CD8-positive, alpha-beta memory T cell (primary cell): ENCODE data around the gene MBD3L4. TPM values are rescaled to one million over a fixed set of nuclear protein-coding genes. Genes with fewer than 3 reads are reported as not detected.
A peak's percentile ranks its signal among the peaks of the same experiment; 100 is the strongest.
"Not testable (repeated sequence)": the region's sequence is repeated elsewhere in the genome, so short reads cannot be mapped to it uniquely, and the experiment has no call there.

Source experiments
- CTCF ChIA-PET: fragments of 350-600 bp; sonication (Branson Sonifier 250); formaldehyde crosslinking; loops from one replicate; lab custom pipeline; 2021; ENCODE audit warnings: antibody characterized with exemption; lab: Charles Lee
- POLR2A ChIA-PET: fragments of 350-600 bp; sonication (Branson Sonifier 250); formaldehyde crosslinking; loops from one replicate; lab custom pipeline; 2021; ENCODE audit warnings: antibody characterized with exemption; lab: Charles Lee
- DNase-seq, 5 donors: peaks; one replicate each; pipeline versions ENCODE4 v3.0.0 to v3.0.0-alpha.2; 2020 to 2022; ENCODE audit warnings: mixed read lengths in 1 of 5
- H3K27ac ChIP-seq: one replicate; pipeline ENCODE4 v1.7.0; 2013; ENCODE audit warnings: low read depth, mild to moderate bottlenecking, low read length, moderate library complexity
- H3K27me3 ChIP-seq: 2 replicates; pipeline ENCODE4 v1.7.0; 2013; ENCODE audit warnings: low read length, mild to moderate bottlenecking; ENCODE audit not compliant: insufficient read depth, poor library complexity, severe bottlenecking
- H3K36me3 ChIP-seq: 2 replicates; pipeline ENCODE4 v1.7.0; 2013; ENCODE audit warnings: mild to moderate bottlenecking, low read length, moderate library complexity; ENCODE audit not compliant: insufficient read depth
- H3K4me1 ChIP-seq: 2 replicates; pipeline ENCODE4 v1.7.0; 2013; ENCODE audit warnings: mild to moderate bottlenecking, low read length, moderate library complexity; ENCODE audit not compliant: insufficient read depth
- H3K4me3 ChIP-seq: 2 replicates; pipeline ENCODE4 v1.7.0; 2013; ENCODE audit warnings: mild to moderate bottlenecking, low read length
- H3K9me3 ChIP-seq: 2 replicates; pipeline ENCODE4 v1.7.0; 2013; ENCODE audit warnings: mild to moderate bottlenecking, low read length
- H3K27ac Mint-ChIP-seq, 8 donors: one replicate each; pipeline ENCODE4 v1.8.0; 2020 to 2021; ENCODE audit warnings: mixed read lengths in 8 of 8, mild to moderate bottlenecking in 6 of 8, inconsistent platforms in 3 of 8, moderate library complexity in 3 of 8
- H3K27me3 Mint-ChIP-seq, 2 donors: one replicate each; pipeline ENCODE4 v1.8.0; 2020 to 2021; ENCODE audit warnings: mixed read lengths in 2 of 2, mild to moderate bottlenecking in 1 of 2, moderate library complexity in 1 of 2
- H3K36me3 Mint-ChIP-seq, 3 donors: one replicate each; pipeline ENCODE4 v1.8.0; 2020 to 2021; ENCODE audit warnings: mixed read lengths in 3 of 3, inconsistent platforms in 1 of 3, mild to moderate bottlenecking in 1 of 3
- H3K4me1 Mint-ChIP-seq, 3 donors: one replicate each; pipeline ENCODE4 v1.8.0; 2020 to 2021; ENCODE audit warnings: mixed read lengths in 3 of 3, inconsistent platforms in 1 of 3, mild to moderate bottlenecking in 1 of 3
- H3K4me3 Mint-ChIP-seq, 7 donors: one replicate each; pipeline ENCODE4 v1.8.0; 2020 to 2021; ENCODE audit warnings: mixed read lengths in 7 of 7, mild to moderate bottlenecking in 6 of 7, moderate library complexity in 4 of 7, inconsistent platforms in 2 of 7
- H3K9me3 Mint-ChIP-seq, 5 donors: one replicate each; pipeline ENCODE4 v1.8.0; 2020 to 2022; ENCODE audit warnings: mixed read lengths in 5 of 5, mild to moderate bottlenecking in 3 of 5, moderate library complexity in 2 of 5, inconsistent platforms in 1 of 5
- polyA plus RNA-seq: library from polyadenylated mRNA; unstranded; fragments of 300-500 nt; fragmentation: Illumina TruSeq; gene quantifications from one replicate; pipeline ENCODE4 v1.2.3, GENCODE V29; 2021
- total RNA-seq, 2 experiments: library from RNA; stranded (reverse); gene quantifications; one replicate each; pipeline ENCODE4 v1.2.3, GENCODE V29; 2021

Gene MBD3L4
- total and polyA plus RNA-seq, 3 experiments from 2014 or later, result not detected

DNA sequence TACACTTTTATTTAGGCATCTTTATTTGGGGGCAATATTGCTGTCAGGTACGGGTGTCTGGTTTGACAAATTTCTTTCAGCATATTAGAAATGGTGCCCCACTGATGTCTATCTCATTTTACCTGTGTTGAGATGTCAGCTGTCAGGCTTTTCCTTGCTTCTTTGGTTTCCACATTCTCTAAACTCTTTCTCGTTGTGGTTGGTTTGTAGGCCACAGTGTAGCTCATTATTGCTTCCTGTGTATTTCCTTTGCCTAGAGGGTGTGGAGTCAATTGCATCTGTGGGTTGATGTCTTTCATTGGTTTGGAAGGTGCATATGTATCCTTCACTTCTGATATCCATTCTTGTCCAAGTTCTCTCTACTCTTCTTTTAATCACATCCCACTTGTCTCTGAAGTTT, 20.0 kb upstream of the MBD3L4 start:
- DNase-seq, result peak in 1 of 5 donors; percentile 23
- H3K27me3 Mint-ChIP-seq, H3K9me3 Mint-ChIP-seq, H3K4me1 ChIP-seq, H3K36me3 Mint-ChIP-seq, H3K27ac Mint-ChIP-seq, H3K27me3 ChIP-seq, CTCF ChIA-PET, H3K27ac ChIP-seq, H3K4me3 Mint-ChIP-seq, H3K4me3 ChIP-seq, H3K9me3 ChIP-seq, H3K4me1 Mint-ChIP-seq, POLR2A ChIA-PET, H3K36me3 ChIP-seq: not testable (repeated sequence)

DNA sequence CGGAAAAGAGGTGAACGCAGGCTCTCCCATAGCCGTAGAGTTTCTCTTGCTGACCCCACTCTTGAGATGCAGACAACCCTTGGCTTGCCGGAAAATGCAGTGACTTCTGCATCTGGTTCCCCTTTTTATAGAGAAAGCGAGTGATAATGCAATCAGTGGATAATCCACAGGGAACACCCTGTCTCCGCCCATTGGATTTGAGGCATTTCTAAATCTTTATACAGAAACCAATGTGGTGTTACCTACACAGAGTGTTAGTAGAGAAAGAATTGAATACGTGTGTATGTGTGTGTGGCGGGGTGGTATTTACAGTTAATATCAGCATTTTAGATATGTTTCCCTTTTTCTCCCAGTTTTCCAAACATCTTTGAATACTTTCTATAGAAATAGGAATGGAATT, 18.6 kb upstream of the MBD3L4 start, which contains the start of gene MBD3L3:
TSS of gene MBD3L3 (minus strand) at position 101 of the 400 bp plus-strand sequence. CDS start at position 30, 71 bp downstream.
- H3K9me3 Mint-ChIP-seq, H3K36me3 Mint-ChIP-seq, H3K27ac Mint-ChIP-seq, H3K4me1 Mint-ChIP-seq, H3K4me3 Mint-ChIP-seq, H3K27ac ChIP-seq, H3K36me3 ChIP-seq, H3K27me3 Mint-ChIP-seq, DNase-seq, H3K4me1 ChIP-seq, H3K9me3 ChIP-seq, POLR2A ChIA-PET, CTCF ChIA-PET, H3K27me3 ChIP-seq, H3K4me3 ChIP-seq: not testable (repeated sequence)

DNA sequence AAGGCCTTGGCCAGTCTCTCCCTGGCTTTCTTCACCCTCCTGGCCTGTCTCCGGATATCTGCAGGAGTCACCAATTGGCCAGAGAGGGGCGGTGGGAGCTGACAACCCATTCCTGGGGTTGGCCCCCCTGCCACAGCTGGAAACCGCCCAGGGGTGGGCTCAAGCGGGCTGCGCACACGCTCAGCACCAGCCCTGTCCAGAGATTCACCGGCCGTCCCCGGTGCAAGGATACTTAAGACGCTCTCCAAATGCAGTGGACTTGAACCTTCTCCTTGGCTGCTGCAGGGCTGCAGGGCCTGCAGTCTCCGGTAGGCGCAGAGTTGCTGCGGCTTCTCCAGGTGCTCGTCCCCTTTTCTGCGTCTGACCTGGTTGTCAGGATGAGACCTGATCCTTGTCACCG, 16.4 kb upstream of the MBD3L4 start:
- H3K4me3 Mint-ChIP-seq, POLR2A ChIA-PET, H3K27ac ChIP-seq, H3K9me3 ChIP-seq, H3K4me1 ChIP-seq, H3K36me3 ChIP-seq, H3K27ac Mint-ChIP-seq, H3K27me3 ChIP-seq, H3K9me3 Mint-ChIP-seq, CTCF ChIA-PET, H3K4me3 ChIP-seq, DNase-seq, H3K4me1 Mint-ChIP-seq, H3K36me3 Mint-ChIP-seq, H3K27me3 Mint-ChIP-seq: not testable (repeated sequence)

DNA sequence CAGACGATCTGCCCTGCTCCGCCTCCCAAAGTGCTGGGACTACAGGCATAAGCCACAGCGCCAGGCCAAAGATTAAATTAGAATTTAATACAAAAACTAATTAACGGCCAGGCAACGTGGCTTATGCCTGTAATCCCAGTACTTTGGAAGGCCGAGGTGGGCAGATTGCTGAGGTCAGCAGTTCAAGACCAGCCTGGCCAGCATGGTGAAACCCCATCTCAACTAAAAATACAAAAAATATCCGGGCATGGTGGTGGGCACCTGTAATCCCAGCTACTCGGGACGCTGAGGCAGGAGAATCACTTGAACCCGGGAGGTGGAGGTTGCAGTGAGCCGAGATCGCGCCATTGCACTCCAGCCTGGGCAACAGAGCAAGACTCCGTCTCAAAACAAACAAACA, 15.7 kb upstream of the MBD3L4 start:
- H3K27ac Mint-ChIP-seq, H3K4me3 Mint-ChIP-seq, POLR2A ChIA-PET, H3K9me3 ChIP-seq, DNase-seq, H3K36me3 Mint-ChIP-seq, H3K27ac ChIP-seq, H3K9me3 Mint-ChIP-seq, CTCF ChIA-PET, H3K27me3 ChIP-seq, H3K4me1 ChIP-seq, H3K4me3 ChIP-seq, H3K27me3 Mint-ChIP-seq, H3K4me1 Mint-ChIP-seq, H3K36me3 ChIP-seq: not testable (repeated sequence)

DNA sequence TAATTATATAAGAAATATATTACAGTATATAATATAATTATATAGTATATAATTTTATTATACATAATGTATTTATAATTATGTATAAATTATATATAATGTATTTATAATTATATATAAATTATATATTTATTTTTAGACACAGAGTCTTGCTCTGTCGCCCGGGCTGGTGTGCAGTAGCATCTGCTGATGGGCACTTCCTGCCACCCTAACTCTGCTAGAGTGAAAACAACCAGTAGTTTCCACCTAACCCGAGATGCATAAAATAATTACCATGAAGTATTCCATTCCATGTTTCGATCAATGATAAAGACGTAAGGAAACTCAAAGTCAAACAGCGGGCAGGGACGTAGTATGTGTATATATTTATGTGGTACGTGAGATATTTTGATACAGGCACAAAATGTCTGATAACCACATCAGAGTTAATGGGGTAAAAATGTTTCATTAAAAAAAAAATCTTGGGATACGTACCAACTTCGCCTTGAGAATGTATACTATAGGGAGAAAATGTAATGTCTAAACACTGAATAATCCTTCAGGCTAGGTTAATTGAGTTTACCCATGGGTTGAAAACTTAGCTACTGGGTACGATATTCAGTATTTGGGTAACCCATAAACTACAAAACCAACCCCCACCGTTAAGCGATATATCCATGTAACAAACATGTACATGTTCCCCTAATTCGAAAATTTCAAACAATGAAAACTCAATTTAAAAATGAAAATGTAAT, 14.8 kb upstream of the MBD3L4 start:
- CTCF ChIA-PET, H3K9me3 Mint-ChIP-seq, H3K4me3 ChIP-seq, H3K4me3 Mint-ChIP-seq, H3K27me3 ChIP-seq, H3K4me1 ChIP-seq, POLR2A ChIA-PET, H3K4me1 Mint-ChIP-seq, DNase-seq, H3K36me3 Mint-ChIP-seq, H3K27me3 Mint-ChIP-seq, H3K36me3 ChIP-seq, H3K27ac ChIP-seq, H3K27ac Mint-ChIP-seq, H3K9me3 ChIP-seq: not testable (repeated sequence)

DNA sequence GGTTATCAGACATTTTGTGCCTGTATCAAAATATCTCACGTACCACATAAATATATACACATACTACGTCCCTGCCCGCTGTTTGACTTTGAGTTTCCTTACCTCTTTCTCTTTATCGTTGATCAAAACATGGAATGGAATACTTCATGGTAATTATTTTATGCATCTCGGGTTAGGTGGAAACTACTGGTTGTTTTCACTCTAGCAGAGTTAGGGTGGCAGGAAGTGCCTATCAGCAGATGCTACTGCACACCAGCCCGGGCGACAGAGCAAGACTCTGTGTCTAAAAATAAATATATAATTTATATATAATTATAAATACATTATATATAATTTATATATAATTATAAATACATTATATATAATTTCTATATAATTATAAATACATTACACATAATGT, 12.9 kb upstream of the MBD3L4 start:
- H3K4me3 ChIP-seq, result not testable (repeated sequence)

DNA sequence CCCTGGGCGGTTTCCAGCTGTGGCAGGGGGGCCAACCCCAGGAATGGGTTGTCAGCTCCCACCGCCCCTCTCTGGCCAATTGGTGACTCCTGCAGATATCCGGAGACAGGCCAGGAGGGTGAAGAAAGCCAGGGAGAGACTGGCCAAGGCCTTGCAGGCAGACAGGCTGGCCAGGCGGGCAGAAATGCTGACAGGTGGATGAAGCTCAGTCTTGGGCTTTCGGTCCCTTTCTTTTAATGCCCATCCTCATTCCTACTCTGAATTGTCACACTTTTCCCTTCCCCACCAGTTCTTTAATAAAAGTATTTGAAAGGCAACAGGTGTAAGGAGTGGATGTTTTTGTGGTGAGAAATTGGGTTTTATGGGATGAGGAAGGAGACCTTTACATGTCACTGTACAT, 11.4 kb upstream of the MBD3L4 start:
- H3K27me3 ChIP-seq, POLR2A ChIA-PET, H3K9me3 ChIP-seq, H3K27me3 Mint-ChIP-seq, H3K36me3 ChIP-seq, H3K4me1 ChIP-seq, CTCF ChIA-PET, H3K4me1 Mint-ChIP-seq, H3K4me3 Mint-ChIP-seq, H3K9me3 Mint-ChIP-seq, H3K27ac Mint-ChIP-seq, H3K4me3 ChIP-seq, H3K36me3 Mint-ChIP-seq, DNase-seq, H3K27ac ChIP-seq: not testable (repeated sequence)

More for the DNA sequence above, 12.9 kb upstream of the MBD3L4 start:
- H3K27me3 Mint-ChIP-seq, POLR2A ChIA-PET, H3K27ac ChIP-seq, H3K9me3 Mint-ChIP-seq, H3K36me3 ChIP-seq, H3K27ac Mint-ChIP-seq, H3K4me1 ChIP-seq, H3K36me3 Mint-ChIP-seq, H3K4me3 Mint-ChIP-seq, H3K4me1 Mint-ChIP-seq, DNase-seq, H3K27me3 ChIP-seq, CTCF ChIA-PET, H3K9me3 ChIP-seq: not testable (repeated sequence)

DNA sequence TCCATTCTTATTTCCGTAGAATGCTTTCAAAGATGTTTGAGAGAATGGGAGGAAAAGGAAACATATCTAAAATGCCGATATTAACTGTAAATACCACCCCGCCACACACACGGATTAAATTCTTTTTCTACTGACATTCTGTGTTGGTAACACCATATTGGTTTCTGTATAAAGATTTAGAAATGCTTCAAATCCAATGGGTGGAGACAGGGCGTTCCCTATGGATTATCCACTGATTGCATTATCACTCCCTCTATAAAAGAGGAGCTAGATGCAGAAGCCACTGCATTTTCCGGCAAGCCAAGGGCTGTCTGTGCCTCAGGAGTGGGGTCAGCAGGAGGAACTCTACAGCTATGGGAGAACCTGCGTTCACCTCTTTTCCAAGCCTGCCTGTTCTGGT, 9.0 kb upstream of the MBD3L4 start, which contains the start of gene MBD3L2:
TSS of gene MBD3L2 (plus strand) at position 301 of the 400 bp plus-strand sequence. CDS start at position 354, 53 bp downstream.
- POLR2A ChIA-PET, H3K4me3 Mint-ChIP-seq: not testable (repeated sequence)

DNA sequence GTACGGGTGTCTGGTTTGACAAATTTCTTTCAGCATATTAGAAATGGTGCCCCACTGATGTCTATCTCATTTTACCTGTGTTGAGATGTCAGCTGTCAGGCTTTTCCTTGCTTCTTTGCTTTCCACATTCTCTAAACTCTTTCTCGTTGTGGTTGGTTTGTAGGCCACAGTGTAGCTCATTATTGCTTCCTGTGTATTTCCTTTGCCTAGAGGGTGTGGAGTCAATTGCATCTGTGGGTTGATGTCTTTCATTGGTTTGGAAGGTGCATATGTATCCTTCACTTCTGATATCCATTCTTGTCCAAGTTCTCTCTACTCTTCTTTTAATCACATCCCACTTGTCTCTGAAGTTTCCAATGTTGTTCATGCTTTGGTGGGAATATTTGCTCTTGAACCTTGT, 1.6 kb upstream of the MBD3L4 start:
- H3K36me3 Mint-ChIP-seq, H3K27ac ChIP-seq, DNase-seq, POLR2A ChIA-PET, H3K4me1 Mint-ChIP-seq, H3K27me3 ChIP-seq, H3K9me3 Mint-ChIP-seq, H3K36me3 ChIP-seq, H3K4me3 Mint-ChIP-seq, H3K9me3 ChIP-seq, H3K4me3 ChIP-seq, H3K27ac Mint-ChIP-seq, H3K27me3 Mint-ChIP-seq, H3K4me1 ChIP-seq, CTCF ChIA-PET: not testable (repeated sequence)

More for the DNA sequence above, 9.0 kb upstream of the MBD3L4 start, which contains the start of gene MBD3L2:
- H3K36me3 Mint-ChIP-seq, CTCF ChIA-PET, H3K4me3 ChIP-seq, H3K36me3 ChIP-seq, H3K9me3 Mint-ChIP-seq, H3K27ac ChIP-seq, H3K27me3 ChIP-seq, H3K27me3 Mint-ChIP-seq, H3K9me3 ChIP-seq, H3K27ac Mint-ChIP-seq, H3K4me1 ChIP-seq, DNase-seq, H3K4me1 Mint-ChIP-seq: not testable (repeated sequence)
